GM12891 (cell line): ENCODE data around the gene DCLK1.
"Not testable (repeated sequence)": the region's sequence is repeated elsewhere in the genome, so short reads cannot be mapped to it uniquely, and the experiment has no call there.

Experiments used
- DNase-seq: peaks from one replicate; pipeline ENCODE4 v3.0.0; 2011; ENCODE audit warnings: low spot score; ENCODE audit not compliant: insufficient read length
- FAIRE-seq: peaks from 2 replicates; lab custom pipeline; 2011; peaks lifted over from hg19 to GRCh38; lab: Jason Lieb, UNC
- PAX5 ChIP-seq: IDR thresholded peaks from 2 replicates; pipeline ENCODE4 v1.6.1; 2011; ENCODE audit warnings: low read length, moderate library complexity, mild to moderate bottlenecking; ENCODE audit not compliant: insufficient read depth, severe bottlenecking
- POLR2A ChIP-seq: IDR thresholded peaks from 2 replicates; pipeline ENCODE4 v1.6.1; 2011; ENCODE audit warnings: low read depth, low read length, control low read depth
- POLR2AphosphoS5 ChIP-seq: IDR thresholded peaks from 2 replicates; pipeline ENCODE4 v1.6.1; 2011; ENCODE audit warnings: low read depth, low read length, control low read depth
- POU2F2 ChIP-seq: IDR thresholded peaks from 2 replicates; pipeline ENCODE4 v1.6.1; 2011; ENCODE audit warnings: low read depth, mild to moderate bottlenecking, control low read depth, low read length, moderate library complexity
- SPI1 ChIP-seq: IDR thresholded peaks from 2 replicates; pipeline ENCODE4 v1.6.1; 2011; ENCODE audit warnings: low read depth, low read length, control low read depth
- TAF1 ChIP-seq: IDR thresholded peaks from 2 replicates; pipeline ENCODE4 v1.6.1; 2011; ENCODE audit warnings: low read depth, low read length, control low read depth

DCLK1 gene

GRCh38 chr13:36088463-36088862 lies 42.7 kb downstream of the DCLK1 start:
- DNase-seq: no peak
- TF ChIP-seq SPI1: no peak
- TF ChIP-seq PAX5: no peak
- no peak for TF ChIP-seq POLR2AphosphoS5
- TF ChIP-seq POLR2A: no peak
- TF ChIP-seq TAF1: no peak
- TF ChIP-seq POU2F2: no peak
- no peak for FAIRE-seq

GRCh38 chr13:36088001-36088400 lies 43.2 kb downstream of the DCLK1 start:
- no peak for DNase-seq
- no peak for FAIRE-seq
- no peak for TF ChIP-seq POLR2AphosphoS5

- DNase-seq (no peak), FAIRE-seq (no peak)
- TF ChIP-seq TAF1 (no peak), SPI1 (no peak), POU2F2 (no peak), PAX5 (no peak), POLR2A (no peak), POLR2AphosphoS5 (no peak)
Observed at GRCh38 chr13:36086117-36086516, 45.1 kb downstream of the DCLK1 start.

GRCh38 chr13:36084131-36084530 lies 47.1 kb downstream of the DCLK1 start:
- no peak for FAIRE-seq
- TF ChIP-seq POLR2A: no peak
- TF ChIP-seq TAF1: no peak
- TF ChIP-seq POU2F2: no peak
- no peak for TF ChIP-seq PAX5
- no peak for TF ChIP-seq SPI1
- no peak for TF ChIP-seq POLR2AphosphoS5
- no peak for DNase-seq

- TF ChIP-seq SPI1 (no peak), POLR2AphosphoS5 (no peak), PAX5 (no peak), TAF1 (no peak), POLR2A (no peak), POU2F2 (no peak)
- DNase-seq (no peak), FAIRE-seq (no peak)
Observed at GRCh38 chr13:36082806-36083205, 48.4 kb downstream of the DCLK1 start.

DNA sequence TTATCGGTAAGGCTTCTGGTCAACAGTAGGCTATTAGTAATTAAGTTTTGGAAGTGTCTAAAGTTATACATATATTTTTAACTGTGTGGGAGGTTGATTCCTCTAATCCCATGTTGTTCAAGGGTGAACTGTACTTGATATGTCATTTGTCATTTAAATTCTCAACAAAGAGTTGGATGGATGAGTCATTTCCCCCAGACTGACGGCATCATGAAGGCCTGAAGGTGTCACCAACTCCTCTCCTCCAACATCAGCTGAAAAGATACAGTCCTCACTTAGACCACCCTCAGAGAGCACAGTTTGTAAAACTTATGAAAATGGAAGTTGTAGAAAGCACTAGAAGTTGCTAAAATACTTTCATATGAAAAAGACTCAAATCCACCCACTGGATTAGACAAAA lies 48.8 kb downstream of the DCLK1 start:
- TF ChIP-seq PAX5 (no peak), POLR2AphosphoS5 (no peak), TAF1 (no peak), POLR2A (no peak)
- FAIRE-seq (no peak), DNase-seq (no peak)

GRCh38 chr13:36076211-36076610 lies 55.0 kb downstream of the DCLK1 start:
- TF ChIP-seq SPI1 (no peak), POU2F2 (no peak), TAF1 (no peak), POLR2A (no peak), PAX5 (no peak), POLR2AphosphoS5 (no peak)
- no peak for DNase-seq
- no peak for FAIRE-seq

- DNase-seq (no peak), FAIRE-seq (no peak)
- no peak for TF ChIP-seq PAX5
- no peak for TF ChIP-seq SPI1
- TF ChIP-seq POLR2A: no peak
- no peak for TF ChIP-seq POLR2AphosphoS5
- TF ChIP-seq TAF1: no peak
- TF ChIP-seq POU2F2: no peak
Observed at GRCh38 chr13:36074659-36075058, 56.5 kb downstream of the DCLK1 start.

- FAIRE-seq: no peak
- no peak for DNase-seq
- TF ChIP-seq PAX5 (no peak), POLR2A (no peak), SPI1 (no peak), TAF1 (no peak), POLR2AphosphoS5 (no peak), POU2F2 (no peak)
Observed at GRCh38 chr13:36072152-36072935, 58.8 kb downstream of the DCLK1 start.

DNA sequence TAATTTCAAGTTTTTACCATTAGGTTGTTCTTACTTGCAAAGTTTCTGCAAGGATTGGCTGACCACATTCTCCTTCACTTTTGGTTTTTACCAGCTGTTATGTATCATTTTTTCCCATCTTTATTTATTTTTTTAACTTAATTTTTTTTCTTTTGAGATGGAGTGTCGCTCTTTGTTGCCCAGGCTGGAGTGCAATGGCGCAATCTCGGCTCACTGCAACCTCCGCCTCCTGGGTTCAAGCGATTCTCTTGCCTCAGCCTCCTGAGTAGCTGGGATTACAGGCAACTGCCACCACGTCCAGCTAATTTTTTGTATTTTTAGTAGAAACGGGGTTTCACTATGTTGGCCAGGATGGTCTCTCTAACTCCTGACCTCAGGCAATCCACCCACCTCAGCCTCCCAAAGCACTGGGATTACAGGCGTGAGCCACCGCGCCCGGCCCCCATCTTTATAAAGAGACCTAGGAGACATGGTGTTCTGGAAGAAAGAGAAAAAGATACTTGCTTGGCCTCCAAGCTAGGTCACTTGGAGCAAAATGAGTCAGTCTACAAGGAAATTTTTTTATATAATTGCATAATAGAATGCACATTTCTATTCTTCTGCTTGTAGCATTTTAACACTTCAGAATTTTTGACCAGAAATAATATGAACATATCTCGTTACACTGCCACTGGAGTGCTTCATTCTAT lies 60.5 kb downstream of the DCLK1 start:
- FAIRE-seq, DNase-seq: not testable (repeated sequence)
